ENCODE results near the gene VWA1. TPM values are rescaled to one million over a fixed set of nuclear protein-coding genes. Genes with fewer than 3 reads are reported as not detected.
A peak's percentile ranks its signal among the peaks of the same experiment; 100 is the strongest.
"Not testable (repeated sequence)": the region's sequence is repeated elsewhere in the genome, so short reads cannot be mapped to it uniquely, and the experiment has no call there.

The VWA1 gene
- total RNA-seq, 1 donor from 2014 or later = 91.0 TPM

- ATAC-seq = peak; percentile 1
- DNase-seq (ENCODE audit: low spot score) = no peak
These were observed 33.2 kb upstream of the VWA1 start for GRCh38 chr1:1402072-1402900.

- ATAC-seq; DNase-seq (ENCODE audit: low spot score): not testable (repeated sequence)
These were observed 32.5 kb upstream of the VWA1 start for GRCh38 chr1:1402901-1403392.

- ATAC-seq (no peak), DNase-seq (ENCODE audit: low spot score) (no peak)
These were observed 31.8 kb upstream of the VWA1 start for GRCh38 chr1:1403653-1404052.

- ATAC-seq (peak; percentile 8), DNase-seq (ENCODE audit: low spot score) (no peak)
These were observed 29.2 kb upstream of the VWA1 start for GRCh38 chr1:1406101-1406820.

GRCh38 chr1:1406821-1407635, 28.5 kb upstream of the VWA1 start, which contains the start of gene MRPL20:
Gene MRPL20, minus strand, starts transcription at chr1:1407293. Its CDS starts 76 bp downstream, at chr1:1407217.
- peak; percentile 97 for DNase-seq (ENCODE audit: low spot score)
- ATAC-seq = peak; percentile 95

- DNase-seq (ENCODE audit: low spot score) (no peak), ATAC-seq (peak; percentile 26)
These were observed 27.7 kb upstream of the VWA1 start for GRCh38 chr1:1407636-1408318.

GRCh38 chr1:1410238-1410637, 25.3 kb upstream of the VWA1 start:
- not testable (repeated sequence) for ATAC-seq; DNase-seq (ENCODE audit: low spot score)

- DNase-seq (ENCODE audit: low spot score) (no peak), ATAC-seq (no peak)
These were observed 23.9 kb upstream of the VWA1 start for GRCh38 chr1:1411626-1412025.

- ATAC-seq; DNase-seq (ENCODE audit: low spot score): not testable (repeated sequence)
These were observed 23.1 kb upstream of the VWA1 start for GRCh38 chr1:1412311-1412902.

- DNase-seq (ENCODE audit: low spot score) = no peak
- no peak for ATAC-seq
These were observed 19.7 kb upstream of the VWA1 start for GRCh38 chr1:1415751-1416150.

- ATAC-seq; DNase-seq (ENCODE audit: low spot score): not testable (repeated sequence)
These were observed 18.1 kb upstream of the VWA1 start for GRCh38 chr1:1417396-1417795.

- not testable (repeated sequence) for ATAC-seq; DNase-seq (ENCODE audit: low spot score)
These were observed 17.5 kb upstream of the VWA1 start for GRCh38 chr1:1417825-1418463.

- DNase-seq (ENCODE audit: low spot score) = no peak
- ATAC-seq = no peak
These were observed 16.8 kb upstream of the VWA1 start for GRCh38 chr1:1418464-1419362.

- no peak for DNase-seq (ENCODE audit: low spot score)
- ATAC-seq = no peak
These were observed 16.1 kb upstream of the VWA1 start for GRCh38 chr1:1419363-1419812.

- ATAC-seq (peak; percentile 86), DNase-seq (ENCODE audit: low spot score) (no peak)
These were observed 15.5 kb upstream of the VWA1 start for GRCh38 chr1:1419813-1420653.

GRCh38 chr1:1420654-1421141, 14.8 kb upstream of the VWA1 start:
- DNase-seq (ENCODE audit: low spot score) (no peak), ATAC-seq (no peak)

Data from left lobe of liver (tissue), 2 donors.